HCT116 (cell line): ENCODE data around the gene TMEM184A. TPM values are rescaled to one million over a fixed set of nuclear protein-coding genes. Genes with fewer than 3 reads are reported as not detected.
A peak's percentile ranks its signal among the peaks of the same experiment; 100 is the strongest.

Source experiments
- ATAC-seq: fragments of 200-7000 bp; cut with Tn5 transposase; 2 replicates; pipeline ENCODE4 v1.9.1; 2020; ENCODE audit warnings: mild to moderate bottlenecking, moderate library complexity
- BruUV-seq: library from RNA; stranded (reverse); fragments of 400-500 nt; replicated peaks from 2 replicates; lab custom pipeline; 2021; lab: Mats Ljungman, UMichigan
- CTCF ChIA-PET: fragments of 300-600 bp; sonication (Branson Sonifier 250); formaldehyde crosslinking; loops from one replicate; lab custom pipeline; 2021; ENCODE audit warnings: antibody characterized with exemption; lab: Charles Lee
- POLR2A ChIA-PET: fragments of 300-600, 350-600 bp; sonication (Branson Sonifier 250); formaldehyde crosslinking; loops from one replicate; lab custom pipeline; 2021; ENCODE audit warnings: antibody characterized with exemption; lab: Charles Lee
- RAD21 ChIA-PET, 2 experiments: fragments of 300-600 bp; sonication (Branson Sonifier 250); formaldehyde crosslinking; loops; one replicate each; lab custom pipeline; 2023; ENCODE audit warnings: low total read pairs in 2 of 2; ENCODE audit not compliant: uncharacterized antibody in 2 of 2, unreplicated experiment in 2 of 2, low non-redundant PET in 1 of 2; lab: Charles Lee
- DNase-seq: peaks from one replicate; pipeline ENCODE4 v3.0.0-alpha.2; 2010; ENCODE audit warnings: low read depth, low spot score
- H2AFZ ChIP-seq: fragments of 200-600 bp; shearing (Covaris generic), sonication (generic); 2 replicates; pipeline ENCODE4 v1.6.1; 2017; ENCODE audit warnings: low read depth, mixed run types, mixed read lengths, antibody characterized with exemption, low read length; ENCODE audit not compliant: poor library complexity, severe bottlenecking
- H3K27ac ChIP-seq: 2 replicates; pipeline ENCODE4 v1.5.1; 2012; ENCODE audit warnings: low read depth, low read length
- H3K27me3 ChIP-seq: fragments of 200-600 bp; sonication (generic); 2 replicates; pipeline ENCODE4 v1.6.1; 2016; ENCODE audit warnings: mixed run types, low read length, mixed read lengths; ENCODE audit not compliant: insufficient read depth
- H3K36me3 ChIP-seq, 2 experiments: fragments of 200-500 bp in 1 of 2; fragments of 200-600 bp in 1 of 2; sonication (Bioruptor generic) in 1 of 2; sonication (generic) in 1 of 2; 2 replicates each; pipeline versions ENCODE4 v1.5.1 to v1.6.1; 2014 to 2016; ENCODE audit warnings: low read length in 2 of 2, inconsistent platforms in 1 of 2, mixed read lengths in 1 of 2, mixed run types in 1 of 2; ENCODE audit not compliant: insufficient read depth in 2 of 2, control insufficient read depth in 1 of 2
- H3K4me1 ChIP-seq, 2 experiments: fragments of 200-600 bp in 1 of 2; sonication (generic) in 1 of 2; 2 replicates each; pipeline versions ENCODE4 v1.5.1 to v1.6.1; 2012 to 2017; ENCODE audit warnings: low read length in 2 of 2, inconsistent platforms in 1 of 2, mild to moderate bottlenecking in 1 of 2, mixed read lengths in 1 of 2, mixed run types in 1 of 2, moderate library complexity in 1 of 2; ENCODE audit not compliant: insufficient read depth in 2 of 2, control insufficient read depth in 1 of 2
- H3K4me2 ChIP-seq: fragments of 200-600 bp; sonication (generic); 2 replicates; pipeline ENCODE4 v1.6.1; 2017; ENCODE audit warnings: mixed run types, low read length, mixed read lengths
- H3K4me3 ChIP-seq, 2 experiments: fragments of 200-600 bp in 1 of 2; sonication (generic) in 1 of 2; replicated peaks in 1 of 2; 2 replicates each; pipeline ENCODE4 v1.5.1; 2011 to 2016; ENCODE audit warnings: low read length in 2 of 2, control low read depth in 1 of 2, low read depth in 1 of 2, mild to moderate bottlenecking in 1 of 2, mixed read lengths in 1 of 2, mixed run types in 1 of 2
- H3K79me2 ChIP-seq: fragments of 200-600 bp; sonication (generic); 2 replicates; pipeline ENCODE4 v1.6.1; 2017; ENCODE audit warnings: mild to moderate bottlenecking, mixed run types, low read length, moderate library complexity, mixed read lengths; ENCODE audit not compliant: insufficient read depth
- H3K9ac ChIP-seq: fragments of 200-600 bp; sonication (generic); 2 replicates; pipeline ENCODE4 v1.6.1; 2016; ENCODE audit warnings: low read length, mixed read lengths
- H3K9me2 ChIP-seq: fragments of 200-600 bp; sonication (generic), shearing (Covaris generic); 2 replicates; pipeline ENCODE4 v1.6.1; 2017; ENCODE audit warnings: mixed run types, mild to moderate bottlenecking, moderate library complexity; ENCODE audit not compliant: insufficient read depth
- H3K9me3 ChIP-seq, 2 experiments: fragments of 200-500 bp in 1 of 2; fragments of 200-600 bp in 1 of 2; sonication (Bioruptor generic) in 1 of 2; sonication (generic) in 1 of 2; 2 replicates each; pipeline ENCODE4 v1.6.1; 2014 to 2017; ENCODE audit warnings: low read length in 2 of 2, mixed read lengths in 2 of 2, inconsistent platforms in 1 of 2, low read depth in 1 of 2, mild to moderate bottlenecking in 1 of 2, mixed run types in 1 of 2, moderate library complexity in 1 of 2; ENCODE audit not compliant: control insufficient read depth in 1 of 2, insufficient read depth in 1 of 2
- H4K20me1 ChIP-seq: fragments of 200-600 bp; sonication (generic), shearing (Covaris generic); 2 replicates; pipeline ENCODE4 v1.6.1; 2017; ENCODE audit warnings: mixed run types, mild to moderate bottlenecking, moderate library complexity; ENCODE audit not compliant: insufficient read depth
- CBX3 ChIP-seq: IDR thresholded peaks from 2 replicates; pipeline ENCODE4 v1.6.1; 2012; ENCODE audit warnings: low read depth
- CEBPB ChIP-seq: IDR thresholded peaks from 2 replicates; pipeline ENCODE4 v1.6.1; 2012; ENCODE audit warnings: low read depth
- EGR1 ChIP-seq: IDR thresholded peaks from 2 replicates; pipeline ENCODE4 v1.6.1; 2012; ENCODE audit warnings: low read depth
- ELF1 ChIP-seq: IDR thresholded peaks from 2 replicates; pipeline ENCODE4 v1.6.1; 2012; ENCODE audit warnings: low read depth, borderline replicate concordance
- EZH2 ChIP-seq: fragments of 200-600 bp; sonication (generic); IDR thresholded peaks from 2 replicates; pipeline ENCODE4 v1.6.1; 2017; ENCODE audit warnings: antibody characterized with exemption, mixed run types
- EZH2phosphoT487 ChIP-seq: fragments of 200-600 bp; IDR thresholded peaks from 2 replicates; pipeline ENCODE4 v1.6.1; 2018; ENCODE audit warnings: antibody characterized with exemption, borderline replicate concordance
- FOSL1 ChIP-seq: IDR thresholded peaks from 2 replicates; pipeline ENCODE4 v1.6.1; 2012; ENCODE audit warnings: low read depth
- JUND ChIP-seq: IDR thresholded peaks from 2 replicates; pipeline ENCODE4 v1.6.1; 2012
- POLR2A ChIP-seq: IDR thresholded peaks from 2 replicates; pipeline ENCODE4 v1.7.0; 2011; ENCODE audit warnings: borderline replicate concordance; ENCODE audit not compliant: insufficient read depth, insufficient read length; ENCODE audit errors: extremely low read depth
- POLR2AphosphoS5 ChIP-seq: IDR thresholded peaks from 2 replicates; pipeline ENCODE4 v1.6.1; 2011; ENCODE audit warnings: mild to moderate bottlenecking, low read depth, low read length, moderate library complexity
- SIN3A ChIP-seq: IDR thresholded peaks from 2 replicates; pipeline ENCODE4 v1.6.1; 2012; ENCODE audit warnings: low read depth
- SP1 ChIP-seq: IDR thresholded peaks from 2 replicates; pipeline ENCODE4 v1.6.1; 2012; ENCODE audit warnings: low read depth
- SRF ChIP-seq: IDR thresholded peaks from 2 replicates; pipeline ENCODE4 v1.6.1; 2012; ENCODE audit warnings: low read depth
- ZBTB33 ChIP-seq: IDR thresholded peaks from 2 replicates; pipeline ENCODE4 v1.6.1; 2011; ENCODE audit warnings: mild to moderate bottlenecking, low read length, moderate library complexity; ENCODE audit not compliant: insufficient replicate concordance; ENCODE audit errors: extremely low read depth
- ZFX ChIP-seq: fragments of 450-650 bp; IDR thresholded peaks from 2 replicates; pipeline ENCODE4 v1.6.1; 2017
- ZNF274 ChIP-seq: fragments of 200-500 bp; sonication (Bioruptor generic); IDR thresholded peaks from 2 replicates; pipeline ENCODE4 v1.6.1; 2014; ENCODE audit warnings: mild to moderate bottlenecking, low read depth, low read length, inconsistent platforms
- intact Hi-C: fragments of 100-400 bp; cut with micrococcal nuclease; formaldehyde crosslinking; loops from 2 replicates; pipeline ENCODE4 v1.10.0; 2022
- total RNA-seq: library from RNA; stranded (reverse); gene quantifications from one replicate; pipeline ENCODE4 v1.2.1, GENCODE V29; 2021; ENCODE audit not compliant: unreplicated experiment
- TF ChIP-seq, protein P1 (sequence below): IDR thresholded peaks from 2 replicates; pipeline ENCODE4 v1.6.1; 2012
- TF ChIP-seq, protein P2 (sequence below): IDR thresholded peaks from 2 replicates; pipeline ENCODE4 v1.6.1; 2012; ENCODE audit warnings: low read depth
- TF ChIP-seq, protein P3 (sequence below), 3 experiments: fragments of 200-600 bp in 1 of 3; sonication (generic) in 1 of 3; IDR thresholded peaks in 2 of 3; conservative IDR thresholded peaks in 1 of 3; 2 replicates each; pipeline ENCODE4 v1.5.1; 2012 to 2017; ENCODE audit warnings: low read depth in 2 of 3, low read length in 2 of 3, antibody characterized with exemption in 1 of 3, borderline replicate concordance in 1 of 3, control low read depth in 1 of 3, mild to moderate bottlenecking in 1 of 3, mixed read lengths in 1 of 3, mixed run types in 1 of 3, moderate library complexity in 1 of 3; ENCODE audit not compliant: insufficient read depth in 1 of 3

The TMEM184A gene
- total RNA-seq, 1 experiment from 2014 or later: 34.8 TPM

DNA sequence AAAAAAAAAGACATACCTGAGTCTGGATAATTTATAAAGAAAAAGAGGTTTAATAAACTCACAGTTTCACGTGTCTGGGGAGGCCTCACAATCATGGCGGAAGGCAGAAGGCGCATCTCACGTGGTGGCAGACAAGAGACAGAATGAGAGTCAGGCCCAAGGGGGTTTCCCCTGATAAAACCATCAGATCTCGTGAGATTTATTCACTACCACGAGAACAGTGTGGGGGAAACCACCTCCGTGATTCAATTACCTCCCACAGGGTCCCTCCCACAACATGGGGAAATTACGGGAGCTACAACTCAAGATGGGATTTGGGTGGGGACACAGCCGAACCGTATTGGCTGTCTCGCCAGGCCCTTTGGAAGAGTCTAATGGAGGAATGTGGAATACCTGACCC is 34.5 kb downstream of the TMEM184A start (continued):
- no peak for TF ChIP-seq JUND
- TF ChIP-seq ELF1: no peak

- H4K20me1 ChIP-seq: no peaks in the 10 kb centered on the region
- no peaks in the 10 kb centered on the region for H3K9me2 ChIP-seq
- intact Hi-C loops: no loop called here
- DNase-seq (peak; percentile 80), ATAC-seq (peak; percentile 87)
- ChIA-PET RAD21 (no interaction called here), CTCF (no interaction called here), POLR2A (no interaction called here)
- H3K4me2 ChIP-seq: peak overlapping the region; percentile 56
- H3K4me1 ChIP-seq: peaks cover 12 to 22% of the 10 kb centered on the region in 2 experiments
- H3K27ac ChIP-seq: peak overlapping the region; percentile 13; the same call in 1 of the 2 replicates
- 0 out of 4 replicates have a peak overlapping the region, but pooled peaks of 1 of the 2 experiments have one; percentile 0 for H3K4me3 ChIP-seq
- H3K9ac ChIP-seq: peak overlapping the region; percentile 28
- BruUV-seq: no TSS peak
- H3K9me3 ChIP-seq: peaks cover 3% of the 10 kb centered on the region in 2 experiments; a peak in 1 of 4 replicates
- no peaks in the 10 kb centered on the region for H3K27me3 ChIP-seq
- H2AFZ ChIP-seq: peak overlapping the region; percentile 13
- no peaks in the 10 kb centered on the region for H3K79me2 ChIP-seq
- no peaks in the 10 kb centered on the region for H3K36me3 ChIP-seq
- TF ChIP-seq, protein P1, sequence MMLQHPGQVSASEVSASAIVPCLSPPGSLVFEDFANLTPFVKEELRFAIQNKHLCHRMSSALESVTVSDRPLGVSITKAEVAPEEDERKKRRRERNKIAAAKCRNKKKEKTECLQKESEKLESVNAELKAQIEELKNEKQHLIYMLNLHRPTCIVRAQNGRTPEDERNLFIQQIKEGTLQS: no peak
- TF ChIP-seq ZFX: no peak
- peak; percentile 32; the same call in 1 of the 2 replicates for TF ChIP-seq CBX3
- TF ChIP-seq, protein P2, sequence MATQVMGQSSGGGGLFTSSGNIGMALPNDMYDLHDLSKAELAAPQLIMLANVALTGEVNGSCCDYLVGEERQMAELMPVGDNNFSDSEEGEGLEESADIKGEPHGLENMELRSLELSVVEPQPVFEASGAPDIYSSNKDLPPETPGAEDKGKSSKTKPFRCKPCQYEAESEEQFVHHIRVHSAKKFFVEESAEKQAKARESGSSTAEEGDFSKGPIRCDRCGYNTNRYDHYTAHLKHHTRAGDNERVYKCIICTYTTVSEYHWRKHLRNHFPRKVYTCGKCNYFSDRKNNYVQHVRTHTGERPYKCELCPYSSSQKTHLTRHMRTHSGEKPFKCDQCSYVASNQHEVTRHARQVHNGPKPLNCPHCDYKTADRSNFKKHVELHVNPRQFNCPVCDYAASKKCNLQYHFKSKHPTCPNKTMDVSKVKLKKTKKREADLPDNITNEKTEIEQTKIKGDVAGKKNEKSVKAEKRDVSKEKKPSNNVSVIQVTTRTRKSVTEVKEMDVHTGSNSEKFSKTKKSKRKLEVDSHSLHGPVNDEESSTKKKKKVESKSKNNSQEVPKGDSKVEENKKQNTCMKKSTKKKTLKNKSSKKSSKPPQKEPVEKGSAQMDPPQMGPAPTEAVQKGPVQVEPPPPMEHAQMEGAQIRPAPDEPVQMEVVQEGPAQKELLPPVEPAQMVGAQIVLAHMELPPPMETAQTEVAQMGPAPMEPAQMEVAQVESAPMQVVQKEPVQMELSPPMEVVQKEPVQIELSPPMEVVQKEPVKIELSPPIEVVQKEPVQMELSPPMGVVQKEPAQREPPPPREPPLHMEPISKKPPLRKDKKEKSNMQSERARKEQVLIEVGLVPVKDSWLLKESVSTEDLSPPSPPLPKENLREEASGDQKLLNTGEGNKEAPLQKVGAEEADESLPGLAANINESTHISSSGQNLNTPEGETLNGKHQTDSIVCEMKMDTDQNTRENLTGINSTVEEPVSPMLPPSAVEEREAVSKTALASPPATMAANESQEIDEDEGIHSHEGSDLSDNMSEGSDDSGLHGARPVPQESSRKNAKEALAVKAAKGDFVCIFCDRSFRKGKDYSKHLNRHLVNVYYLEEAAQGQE: no peak
- TF ChIP-seq, protein P3, sequence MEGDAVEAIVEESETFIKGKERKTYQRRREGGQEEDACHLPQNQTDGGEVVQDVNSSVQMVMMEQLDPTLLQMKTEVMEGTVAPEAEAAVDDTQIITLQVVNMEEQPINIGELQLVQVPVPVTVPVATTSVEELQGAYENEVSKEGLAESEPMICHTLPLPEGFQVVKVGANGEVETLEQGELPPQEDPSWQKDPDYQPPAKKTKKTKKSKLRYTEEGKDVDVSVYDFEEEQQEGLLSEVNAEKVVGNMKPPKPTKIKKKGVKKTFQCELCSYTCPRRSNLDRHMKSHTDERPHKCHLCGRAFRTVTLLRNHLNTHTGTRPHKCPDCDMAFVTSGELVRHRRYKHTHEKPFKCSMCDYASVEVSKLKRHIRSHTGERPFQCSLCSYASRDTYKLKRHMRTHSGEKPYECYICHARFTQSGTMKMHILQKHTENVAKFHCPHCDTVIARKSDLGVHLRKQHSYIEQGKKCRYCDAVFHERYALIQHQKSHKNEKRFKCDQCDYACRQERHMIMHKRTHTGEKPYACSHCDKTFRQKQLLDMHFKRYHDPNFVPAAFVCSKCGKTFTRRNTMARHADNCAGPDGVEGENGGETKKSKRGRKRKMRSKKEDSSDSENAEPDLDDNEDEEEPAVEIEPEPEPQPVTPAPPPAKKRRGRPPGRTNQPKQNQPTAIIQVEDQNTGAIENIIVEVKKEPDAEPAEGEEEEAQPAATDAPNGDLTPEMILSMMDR (IDR thresholded peaks at IDR 0.05 in 2 of 3, conservative IDR thresholded peaks at IDR 0.05 in 1 of 3; ENCODE audit: borderline replicate concordance in 1 of 3, insufficient read depth in 1 of 3, low read depth in 2 of 3, low read length in 2 of 3): no peak
- TF ChIP-seq EZH2phosphoT487: no peak
- TF ChIP-seq CEBPB: no peak
- TF ChIP-seq ZBTB33: no peak
- no peak for TF ChIP-seq EGR1
- no peak for TF ChIP-seq SIN3A
- TF ChIP-seq SRF: no peak; the same call in 1 of the 2 replicates
- peak; percentile 29; the same call in 1 of the 2 replicates for TF ChIP-seq SP1
- TF ChIP-seq POLR2AphosphoS5: no peak
- TF ChIP-seq FOSL1: 0 out of 2 replicates have a peak, but pooled peaks have one; percentile 43
- TF ChIP-seq POLR2A: no peak
- no peak for TF ChIP-seq EZH2
- TF ChIP-seq ZNF274: no peak
Measured at GRCh38 chr7:1520539-1521234, 35.3 kb downstream of the TMEM184A start.
